HG03520 (cell line): ENCODE data around the gene THADA.
A peak's percentile ranks its signal among the peaks of the same experiment; 100 is the strongest.
"Not testable (repeated sequence)": the region's sequence is repeated elsewhere in the genome, so short reads cannot be mapped to it uniquely, and the experiment has no call there.

Source experiments
- ATAC-seq: cut with Tn5 transposase; IDR thresholded peaks from one replicate; pipeline ENCODE4 v1.9.1; 2021; ENCODE audit warnings: mild to moderate bottlenecking, moderate library complexity; ENCODE audit not compliant: unreplicated experiment

The THADA gene

GRCh38 chr2:43307973-43308372 lies 287.9 kb downstream of the THADA start:
- no peak for ATAC-seq

- no peak for ATAC-seq
Measured at GRCh38 chr2:43307046-43307445, 288.8 kb downstream of the THADA start.

- ATAC-seq, result no peak
Measured at GRCh38 chr2:43306197-43306596, 289.6 kb downstream of the THADA start.

- ATAC-seq, result no peak
Measured at GRCh38 chr2:43305517-43305916, 290.3 kb downstream of the THADA start.

GRCh38 chr2:43305012-43305411 lies 290.8 kb downstream of the THADA start:
- no peak for ATAC-seq

- no peak for ATAC-seq
Measured at GRCh38 chr2:43303889-43304288, 291.9 kb downstream of the THADA start.

- no peak for ATAC-seq
Measured at GRCh38 chr2:43302961-43303494, 292.8 kb downstream of the THADA start.

GRCh38 chr2:43302182-43302960 lies 293.5 kb downstream of the THADA start:
- no peak for ATAC-seq

GRCh38 chr2:43300781-43301583 lies 294.9 kb downstream of the THADA start:
- no peak for ATAC-seq

GRCh38 chr2:43300222-43300621 lies 295.6 kb downstream of the THADA start:
- ATAC-seq, result no peak

GRCh38 chr2:43298500-43298899 lies 297.3 kb downstream of the THADA start:
- ATAC-seq, result no peak

- ATAC-seq, result not testable (repeated sequence)
Measured at GRCh38 chr2:43297740-43298139, 298.1 kb downstream of the THADA start.

- no peak for ATAC-seq
Measured at GRCh38 chr2:43294973-43295603, 300.8 kb downstream of the THADA start.

- peak; percentile 99 for ATAC-seq
Measured at GRCh38 chr2:43293744-43294695, 301.8 kb downstream of the THADA start.

- no peak for ATAC-seq
Measured at GRCh38 chr2:43292851-43293743, 302.7 kb downstream of the THADA start.

- ATAC-seq, result no peak
Measured at GRCh38 chr2:43292297-43292696, 303.5 kb downstream of the THADA start.

GRCh38 chr2:43289331-43289730 lies 306.5 kb downstream of the THADA start:
- ATAC-seq, result no peak

GRCh38 chr2:43288417-43289305 lies 307.2 kb downstream of the THADA start:
- ATAC-seq, result no peak
